GM18505 (cell line): ENCODE measurements around the gene IL21R.
A peak's percentile ranks its signal among the peaks of the same experiment; 100 is the strongest.
"Not testable (repeated sequence)": the region's sequence is repeated elsewhere in the genome, so short reads cannot be mapped to it uniquely, and the experiment has no call there.

Source experiments
- ATAC-seq: cut with Tn5 transposase; IDR thresholded peaks from one replicate; pipeline ENCODE4 v1.9.1; 2021; ENCODE audit not compliant: unreplicated experiment
- POLR2A ChIP-seq: IDR thresholded peaks from 4 replicates; pipeline ENCODE4 v1.6.1; 2011; ENCODE audit warnings: borderline replicate concordance; ENCODE audit not compliant: insufficient read depth, insufficient read length; ENCODE audit errors: extremely low read depth

Gene IL21R

GRCh38 chr16:27444470-27444869 is 42.5 kb downstream of the IL21R start:
- peak; percentile 22 for TF ChIP-seq POLR2A
- no peak for ATAC-seq

- TF ChIP-seq POLR2A, result no peak
These were observed 43.7 kb downstream of the IL21R start for GRCh38 chr16:27445502-27446175.

GRCh38 chr16:27446721-27447120 is 44.7 kb downstream of the IL21R start:
- peak; percentile 43 for TF ChIP-seq POLR2A
- ATAC-seq, result no peak

More at GRCh38 chr16:27445502-27446175, 43.7 kb downstream of the IL21R start:
- ATAC-seq, result no peak

- no peak for TF ChIP-seq POLR2A
- no peak for ATAC-seq
These were observed 45.3 kb downstream of the IL21R start for GRCh38 chr16:27447301-27447700.

GRCh38 chr16:27448532-27449433 is 46.8 kb downstream of the IL21R start:
- no peak for ATAC-seq
- TF ChIP-seq POLR2A, result peak; percentile 50

- ATAC-seq, result peak; percentile 52
- peak; percentile 58 for TF ChIP-seq POLR2A
These were observed 47.6 kb downstream of the IL21R start for GRCh38 chr16:27449434-27450195.

GRCh38 chr16:27450196-27450549 is 48.2 kb downstream of the IL21R start:
- ATAC-seq, result no peak

GRCh38 chr16:27452569-27453493 is 50.9 kb downstream of the IL21R start:
- peak; percentile 28 for TF ChIP-seq POLR2A
- ATAC-seq, result no peak

More at GRCh38 chr16:27450196-27450549, 48.2 kb downstream of the IL21R start:
- TF ChIP-seq POLR2A, result peak; percentile 43

- ATAC-seq, result no peak
- no peak for TF ChIP-seq POLR2A
These were observed 51.5 kb downstream of the IL21R start for GRCh38 chr16:27453494-27453825.

- TF ChIP-seq POLR2A, result no peak
- no peak for ATAC-seq
These were observed 53.7 kb downstream of the IL21R start for GRCh38 chr16:27455700-27456099.

GRCh38 chr16:27457605-27457900 is 55.6 kb downstream of the IL21R start:
- not testable (repeated sequence) for ATAC-seq

GRCh38 chr16:27458258-27458657 is 56.3 kb downstream of the IL21R start:
- TF ChIP-seq POLR2A, result no peak
- no peak for ATAC-seq
